DMS153 (cell line): ENCODE results near the gene HRK.

Source experiments
- DNase-seq: peaks from one replicate; lab custom pipeline; 2025; lab: John Stamatoyannopoulos, UW

HRK gene

GRCh38 chr12:116897476-116897875 is 16.2 kb upstream of the HRK start:
- DNase-seq: no peak

GRCh38 chr12:116896411-116896924 is 15.2 kb upstream of the HRK start:
- no peak for DNase-seq

DNA sequence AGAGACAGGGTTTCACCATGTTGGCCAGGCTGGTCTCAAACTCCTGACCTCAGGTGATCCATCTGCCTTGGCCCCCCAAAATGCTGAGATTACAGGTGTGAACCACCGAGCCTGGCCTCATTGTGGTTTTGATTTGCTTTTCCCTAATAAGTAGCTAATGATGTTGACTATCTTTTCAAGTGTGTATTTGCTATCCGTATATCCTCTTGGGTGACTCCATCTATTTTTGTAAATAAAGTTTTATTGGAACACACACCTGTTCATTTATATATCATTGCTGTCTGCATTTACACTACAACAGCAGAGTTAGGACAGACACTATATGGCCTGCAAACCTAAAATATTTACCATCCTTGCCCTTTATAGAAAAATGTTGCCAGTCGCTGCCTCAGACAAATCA is 13.7 kb upstream of the HRK start:
- no peak for DNase-seq

- no peak for DNase-seq
These were observed 11.3 kb upstream of the HRK start for GRCh38 chr12:116892349-116893140.

DNA sequence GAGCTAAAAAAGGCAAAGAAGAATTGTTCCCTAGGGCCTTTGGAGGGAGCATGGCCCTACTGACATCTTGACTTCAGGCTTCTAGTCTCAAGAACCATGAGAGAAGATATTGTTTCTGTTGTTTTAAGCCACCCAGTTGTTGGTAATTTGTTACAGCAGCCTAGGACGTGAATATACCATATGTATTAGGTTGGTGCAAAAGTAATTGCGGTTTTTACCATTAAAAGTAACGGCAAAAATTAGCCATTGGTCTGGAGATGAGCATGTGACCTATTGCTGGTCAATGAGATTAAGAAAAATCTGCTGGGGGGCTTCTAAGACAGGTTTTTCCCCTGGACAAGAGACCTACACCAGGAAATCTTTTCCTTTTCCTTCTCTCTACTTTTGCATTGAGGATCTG is 9.8 kb upstream of the HRK start:
- DNase-seq: no peak

GRCh38 chr12:116890330-116890729 is 9.1 kb upstream of the HRK start:
- DNase-seq: no peak

- DNase-seq: no peak
These were observed 6.7 kb upstream of the HRK start for GRCh38 chr12:116887897-116888296.

DNA sequence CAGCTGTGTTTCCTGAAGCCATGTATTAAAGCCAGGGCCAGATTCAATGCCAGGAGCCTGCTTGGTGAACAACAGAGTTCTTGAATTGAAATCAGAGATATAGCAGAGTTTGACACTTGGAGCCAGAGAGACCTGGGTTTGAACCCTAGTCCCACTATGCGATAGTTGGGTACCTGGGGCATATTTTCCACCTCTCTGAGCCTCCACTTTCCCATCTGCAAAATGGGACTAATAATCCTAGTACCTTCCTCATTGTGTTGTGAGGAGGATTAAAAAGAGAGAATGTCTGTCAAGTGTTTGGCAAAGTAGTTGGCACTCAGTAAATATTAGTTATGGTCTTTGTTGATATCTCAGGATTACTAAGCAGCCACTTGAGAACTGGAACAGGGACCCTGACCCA is 6.0 kb upstream of the HRK start:
- DNase-seq: no peak

DNA sequence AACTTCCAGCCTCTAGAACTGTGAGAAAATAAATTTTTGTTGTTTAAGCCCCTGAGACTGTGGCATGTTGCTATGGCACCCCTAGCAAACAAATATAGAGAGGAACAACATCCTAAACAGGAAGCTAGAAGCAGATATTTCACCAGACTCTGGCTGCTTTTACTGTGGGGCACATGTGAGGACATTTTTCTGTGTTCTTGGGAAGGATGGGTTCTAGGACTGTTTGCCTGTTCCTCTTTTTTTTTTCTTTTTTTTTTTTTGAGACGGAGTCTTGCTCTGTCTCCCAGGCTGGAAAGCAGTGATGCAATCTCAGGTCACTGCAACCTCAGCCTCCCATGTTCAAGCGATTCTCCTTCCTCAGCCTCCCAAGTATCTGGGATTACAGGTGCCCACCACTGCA is 4.2 kb upstream of the HRK start:
- DNase-seq: no peak

GRCh38 chr12:116884871-116885270 is 3.6 kb upstream of the HRK start:
- no peak for DNase-seq

DNA sequence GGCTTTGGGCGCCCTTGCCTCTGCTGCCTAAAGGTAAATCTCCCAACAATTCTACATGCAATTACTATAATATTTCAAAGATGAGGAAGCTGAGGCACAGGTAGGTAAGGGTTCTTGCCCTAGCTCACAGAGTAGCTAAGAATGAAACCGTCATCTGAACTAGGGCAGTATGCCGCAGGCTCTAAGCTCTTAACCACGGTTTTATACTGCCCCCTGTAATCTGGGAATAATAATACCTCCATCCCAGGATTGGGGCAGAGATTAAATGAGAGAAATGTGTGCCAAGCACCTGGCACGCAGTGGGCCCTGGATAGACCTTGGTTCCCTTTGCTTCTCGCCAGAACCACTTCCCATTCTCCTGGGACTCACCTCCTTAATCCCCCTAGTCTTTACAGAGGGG is 1.5 kb upstream of the HRK start:
- no peak for DNase-seq

DNA sequence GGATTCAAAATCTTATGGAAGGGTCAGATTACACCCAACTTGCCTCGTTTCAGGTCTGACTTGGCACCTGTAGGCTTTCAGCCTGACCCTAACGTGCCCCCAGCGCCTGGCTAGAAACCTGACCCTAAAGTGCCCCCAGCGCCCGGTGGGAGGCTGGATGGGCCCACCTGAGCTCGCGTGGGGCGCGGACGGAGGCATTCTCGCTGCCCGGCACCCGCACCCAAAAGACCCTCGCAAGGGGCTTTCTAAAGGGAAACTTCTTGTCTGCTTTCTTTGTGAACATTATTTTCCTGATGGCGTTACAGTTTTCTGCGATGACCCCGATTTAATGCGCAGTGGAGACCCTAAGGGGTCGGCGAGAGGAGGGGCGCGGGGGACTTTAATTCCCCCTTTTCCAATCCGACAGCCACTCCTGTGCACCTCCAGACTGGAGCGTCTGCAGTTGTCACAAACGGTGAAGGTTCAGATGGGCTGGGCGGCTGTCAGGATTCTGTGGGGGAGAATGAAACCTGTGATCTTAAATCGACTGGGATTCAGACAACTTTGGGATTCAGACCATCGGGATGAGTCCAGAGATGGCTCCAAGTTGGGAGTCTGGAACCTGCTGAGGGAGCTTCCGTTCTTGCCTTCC is 751 bp upstream of the HRK start:
- DNase-seq: no peak

DNA sequence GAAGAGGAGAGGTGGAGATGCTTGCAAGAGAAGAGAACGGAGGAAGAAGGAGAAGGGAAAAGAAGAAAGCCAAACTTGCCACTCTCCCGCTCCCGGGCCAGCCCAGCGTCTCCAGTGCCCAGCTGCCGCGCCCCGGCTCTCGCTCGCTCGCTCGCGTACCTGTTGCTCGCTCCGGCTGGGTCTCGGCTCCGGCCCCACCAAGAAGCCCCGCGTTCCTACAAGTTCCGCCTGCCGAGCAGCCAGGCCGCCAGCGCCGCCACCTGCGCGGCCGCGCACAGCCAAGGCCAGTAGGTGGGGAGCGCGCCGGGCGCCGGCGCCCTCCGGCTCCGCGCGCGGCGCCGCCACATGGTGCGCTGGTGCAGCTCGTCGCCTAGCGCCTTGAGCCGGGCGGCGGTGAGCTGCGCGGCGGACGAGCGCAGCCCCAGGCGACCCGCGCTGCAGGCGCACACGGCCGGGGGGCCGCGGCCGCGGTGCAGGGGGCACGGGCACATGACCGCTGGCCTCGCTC is 370 bp downstream of the HRK start:
- DNase-seq: peak; percentile 21

GRCh38 chr12:116880213-116880816 is 926 bp downstream of the HRK start:
- DNase-seq: no peak

- DNase-seq: no peak
These were observed 1.6 kb downstream of the HRK start for GRCh38 chr12:116879509-116880212.

DNA sequence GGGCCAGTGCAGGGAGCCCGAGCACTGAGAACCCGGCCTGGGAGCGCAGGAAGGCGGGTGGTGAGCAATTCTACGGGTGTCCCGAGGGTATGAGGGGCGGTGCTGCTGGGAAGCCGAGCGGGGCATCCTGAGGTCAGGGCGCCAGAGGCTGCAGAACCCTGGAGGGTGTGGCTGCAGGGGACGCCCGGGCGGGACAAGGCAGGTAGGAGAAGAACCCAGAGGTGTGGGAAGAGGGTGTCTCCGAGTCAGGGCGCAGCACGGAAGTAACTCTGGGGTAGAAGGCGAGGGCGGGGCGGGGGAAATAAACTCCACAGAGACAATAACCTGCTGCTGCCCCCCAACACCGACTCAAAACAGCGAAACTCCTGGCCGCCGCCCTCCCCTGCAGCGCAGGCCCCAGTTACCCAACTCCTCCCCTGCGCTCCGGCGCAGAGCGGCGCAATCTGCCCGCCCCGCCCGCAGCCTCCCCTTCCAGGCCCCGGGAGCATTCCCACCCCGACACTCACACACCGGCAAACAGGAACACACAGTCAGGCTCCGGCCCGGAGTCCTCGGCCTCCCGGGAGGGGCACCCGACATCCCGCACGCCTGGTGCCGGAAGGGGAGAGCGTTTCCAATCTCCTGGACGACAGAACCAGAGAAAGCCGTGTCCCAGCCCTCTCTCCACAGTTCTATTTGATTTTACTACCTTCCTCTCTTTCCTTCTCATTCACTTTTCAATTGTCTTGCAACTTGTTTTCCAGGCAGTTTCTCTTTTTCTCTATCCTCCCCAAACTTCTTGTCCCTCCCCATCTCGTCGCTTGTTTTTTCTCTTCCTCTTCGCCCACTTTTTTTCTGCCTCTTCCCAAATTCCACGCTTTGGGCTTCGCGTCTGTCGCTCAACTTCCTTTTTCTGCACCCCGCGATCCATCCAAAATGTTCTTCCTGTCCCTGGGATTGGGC is 2.4 kb downstream of the HRK start:
- DNase-seq: no peak

GRCh38 chr12:116876151-116876869 is 4.9 kb downstream of the HRK start:
- no peak for DNase-seq

DNA sequence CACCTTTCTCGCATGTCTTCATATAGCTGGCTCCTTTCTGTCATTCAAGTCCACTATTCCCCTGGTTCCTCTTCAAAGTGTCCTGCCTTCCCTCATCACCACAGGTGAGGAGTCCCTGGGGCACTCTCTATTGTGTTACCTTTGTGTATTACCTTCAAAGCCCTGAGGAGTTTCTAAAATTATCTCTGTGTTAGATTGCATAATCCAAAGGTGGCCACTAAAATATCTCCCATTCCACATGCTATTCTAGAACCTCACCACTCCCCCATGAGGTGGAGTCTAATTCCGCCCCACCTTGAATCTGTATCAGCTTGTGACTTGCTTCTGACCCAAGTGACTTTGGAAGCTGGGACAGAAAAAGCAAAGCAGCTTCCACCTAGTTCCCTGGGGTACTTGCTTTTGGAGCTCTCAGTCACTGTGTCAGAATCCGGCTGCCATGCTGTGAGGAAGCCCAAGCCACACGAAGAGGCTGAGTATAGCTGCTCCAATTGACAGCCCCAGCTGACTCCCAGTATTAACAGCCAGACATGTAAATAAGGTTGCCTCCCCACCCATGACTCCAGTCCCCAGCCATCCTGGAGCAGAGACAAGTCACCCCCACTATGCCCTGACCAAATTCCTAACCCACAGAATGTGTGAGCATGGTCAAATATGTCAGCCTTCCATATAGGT is 6.8 kb downstream of the HRK start:
- no peak for DNase-seq

DNA sequence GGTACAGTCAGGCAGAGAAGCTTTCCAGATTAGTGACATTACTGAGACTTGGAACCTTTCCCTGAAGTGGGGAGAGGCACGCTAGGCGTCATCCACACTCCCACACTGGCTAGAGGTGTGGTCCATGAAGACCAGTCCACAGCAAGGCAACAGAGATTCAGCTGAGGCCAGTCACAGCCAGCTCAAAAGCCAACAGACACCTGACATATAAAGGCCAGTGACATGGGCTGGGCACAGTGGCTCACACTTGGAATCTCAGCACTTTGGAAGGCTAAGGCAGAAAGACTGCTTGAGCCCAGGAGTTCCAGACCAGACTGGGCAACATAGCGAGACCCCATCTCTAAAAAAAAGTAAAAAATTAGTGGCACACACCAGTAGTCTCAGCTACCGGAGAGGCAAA is 10.9 kb downstream of the HRK start:
- DNase-seq: no peak

GRCh38 chr12:116867523-116867922 is 13.7 kb downstream of the HRK start:
- no peak for DNase-seq
